ENCODE data around the gene SEPHS2. TPM values are rescaled to one million over a fixed set of nuclear protein-coding genes. Genes with fewer than 3 reads are reported as not detected.

SEPHS2 gene
- 16.3 and 21.8 TPM in 2 replicates for total RNA-seq (2014; rRNA removed; shearing (Covaris generic); ENCODE audit: low replicate concordance)

DNA sequence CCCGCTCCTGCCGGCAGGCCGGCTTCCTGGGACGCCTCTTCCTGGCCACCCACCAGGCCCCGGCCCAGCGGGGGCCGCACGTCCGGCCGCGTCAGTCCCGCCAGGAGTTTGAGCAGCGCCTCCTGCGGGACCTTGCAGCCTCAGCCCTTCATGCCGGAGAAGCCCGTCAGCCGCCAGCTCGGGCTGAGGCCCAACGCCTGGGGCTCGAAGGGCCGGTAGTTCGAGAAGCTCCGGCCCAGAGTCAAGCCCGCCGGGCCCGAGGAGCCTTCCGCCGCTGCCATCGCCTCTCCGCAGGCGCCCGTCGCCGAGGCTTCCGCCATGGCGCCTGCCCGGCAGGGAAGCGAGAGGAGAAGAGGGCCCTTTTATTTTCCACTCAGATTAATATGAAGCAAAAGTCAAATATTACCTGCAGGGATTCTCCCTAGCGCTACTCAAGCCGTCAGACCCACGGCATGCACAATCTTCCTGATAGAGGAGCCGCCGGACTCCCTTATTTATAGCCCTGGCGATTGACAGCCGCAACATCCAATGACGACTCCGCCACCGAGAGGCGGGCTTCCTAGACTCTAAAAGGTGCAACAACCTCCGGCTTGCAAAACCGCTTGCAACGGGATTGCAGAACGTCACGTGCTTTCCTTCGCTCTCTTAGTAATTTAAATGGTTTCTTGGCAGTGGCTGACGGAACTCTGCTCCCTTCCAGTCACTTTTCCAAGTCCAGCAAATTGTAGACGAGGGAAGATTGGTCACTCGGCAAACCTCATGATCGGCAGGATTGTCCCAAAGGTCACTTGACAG, at the start of gene SEPHS2:
TSS of gene SEPHS2 (minus strand) at position 467 of the 795 bp plus-strand sequence. CDS start at position 320, 147 bp downstream.
- peak within 1 kb of the TSS; percentile 98 for H2AFZ ChIP-seq (ENCODE audit: low read length)

GRCh38 chr16:30494709-30495108, 49.0 kb upstream of the SEPHS2 start:
- DNase-seq = no peak
- no peaks in the 10 kb centered on the region for H3K79me2 ChIP-seq (ENCODE audit: low read length)
- no peak overlapping the region for H3K9ac ChIP-seq (ENCODE audit: low read length)
- H3K9me3 ChIP-seq (ENCODE audit: low read length) = no peaks in the 10 kb centered on the region
- no peaks in the 10 kb centered on the region for H3K36me3 ChIP-seq (ENCODE audit: insufficient read depth, low read length)
- no peaks in the 10 kb centered on the region for H3K9me2 ChIP-seq (replicated peaks; ENCODE audit: insufficient read depth, low read length)
- no peak overlapping the region for H3K4me3 ChIP-seq (ENCODE audit: low read length)
- no peaks in the 10 kb centered on the region for H3K27me3 ChIP-seq (ENCODE audit: low read length)
- H3K4me1 ChIP-seq (ENCODE audit: low read length) = no peaks in the 10 kb centered on the region
- no peak overlapping the region for H3K27ac ChIP-seq (ENCODE audit: low read length)
- no peaks in the 10 kb centered on the region for H4K20me1 ChIP-seq (ENCODE audit: insufficient read depth, low read depth, low read length)
- H3K4me2 ChIP-seq (ENCODE audit: low read depth, low read length, poor library complexity, severe bottlenecking) = no peak overlapping the region
- H2AFZ ChIP-seq (ENCODE audit: low read length) = no peak overlapping the region

More for the DNA sequence above, at the start of gene SEPHS2:
- H3K9me3 ChIP-seq (ENCODE audit: low read length) = no peaks in the 10 kb centered on the region
- H3K27me3 ChIP-seq (ENCODE audit: low read length) = no peaks in the 10 kb centered on the region
- H3K27ac ChIP-seq (ENCODE audit: low read length) = peak within 1 kb of the TSS; percentile 75
- peaks cover 23% of the 10 kb centered on the region for H3K4me1 ChIP-seq (ENCODE audit: low read length)
- H3K36me3 ChIP-seq (ENCODE audit: insufficient read depth, low read length) = peaks cover 11% of the 10 kb centered on the region; the same call in 1 of the 2 replicates
- peak within 1 kb of the TSS; percentile 97 for H3K4me2 ChIP-seq (ENCODE audit: low read depth, low read length, poor library complexity, severe bottlenecking)
- DNase-seq = peak; percentile 99
- no peaks in the 10 kb centered on the region for H3K9me2 ChIP-seq (replicated peaks; ENCODE audit: insufficient read depth, low read length)
- H4K20me1 ChIP-seq (ENCODE audit: insufficient read depth, low read depth, low read length) = peaks cover 22% of the 10 kb centered on the region
- peak within 1 kb of the TSS; percentile 89 for H3K4me3 ChIP-seq (ENCODE audit: low read length)
- H3K79me2 ChIP-seq (ENCODE audit: low read length) = peaks cover 23% of the 10 kb centered on the region
- H3K9ac ChIP-seq (ENCODE audit: low read length) = peak within 1 kb of the TSS; percentile 99

DNA sequence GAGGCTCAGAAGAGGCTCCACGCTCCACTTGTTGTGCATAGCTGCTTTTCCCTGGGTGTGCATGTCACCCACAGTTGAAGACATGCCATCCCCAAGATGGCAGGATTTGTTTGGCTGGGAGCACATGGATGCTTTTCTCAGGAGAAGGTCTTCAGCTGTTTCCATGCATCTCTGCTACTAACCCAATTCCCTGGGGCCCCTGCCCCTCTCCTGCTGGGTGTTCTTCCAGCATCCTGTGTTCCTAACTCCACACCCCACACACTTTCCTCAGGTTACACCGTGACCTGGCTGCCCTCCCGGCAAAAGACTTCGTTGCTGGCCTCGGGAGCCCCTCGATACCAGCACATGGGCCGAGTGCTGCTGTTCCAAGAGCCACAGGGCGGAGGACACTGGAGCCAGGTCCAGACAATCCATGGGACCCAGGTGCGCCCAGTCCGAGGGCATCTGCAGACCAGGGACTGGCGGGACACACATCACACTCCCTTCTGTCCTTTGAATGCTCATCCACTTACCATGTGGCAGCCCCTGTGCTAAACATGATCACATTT, 48.3 kb upstream of the SEPHS2 start:
- Histone ChIP-seq H3K9me2 (replicated peaks; ENCODE audit: insufficient read depth, low read length) (no peaks in the 10 kb centered on the region), H3K9me3 (ENCODE audit: low read length) (no peaks in the 10 kb centered on the region), H3K4me2 (ENCODE audit: low read depth, low read length, poor library complexity, severe bottlenecking) (no peak overlapping the region), H4K20me1 (ENCODE audit: insufficient read depth, low read depth, low read length) (no peaks in the 10 kb centered on the region), H3K36me3 (ENCODE audit: insufficient read depth, low read length) (no peaks in the 10 kb centered on the region), H3K4me3 (ENCODE audit: low read length) (no peak overlapping the region), H3K4me1 (ENCODE audit: low read length) (no peaks in the 10 kb centered on the region), H3K9ac (ENCODE audit: low read length) (no peak overlapping the region), H2AFZ (ENCODE audit: low read length) (no peak overlapping the region), H3K27ac (ENCODE audit: low read length) (no peak overlapping the region), H3K27me3 (ENCODE audit: low read length) (no peaks in the 10 kb centered on the region), H3K79me2 (ENCODE audit: low read length) (no peaks in the 10 kb centered on the region)
- no peak for DNase-seq

DNA sequence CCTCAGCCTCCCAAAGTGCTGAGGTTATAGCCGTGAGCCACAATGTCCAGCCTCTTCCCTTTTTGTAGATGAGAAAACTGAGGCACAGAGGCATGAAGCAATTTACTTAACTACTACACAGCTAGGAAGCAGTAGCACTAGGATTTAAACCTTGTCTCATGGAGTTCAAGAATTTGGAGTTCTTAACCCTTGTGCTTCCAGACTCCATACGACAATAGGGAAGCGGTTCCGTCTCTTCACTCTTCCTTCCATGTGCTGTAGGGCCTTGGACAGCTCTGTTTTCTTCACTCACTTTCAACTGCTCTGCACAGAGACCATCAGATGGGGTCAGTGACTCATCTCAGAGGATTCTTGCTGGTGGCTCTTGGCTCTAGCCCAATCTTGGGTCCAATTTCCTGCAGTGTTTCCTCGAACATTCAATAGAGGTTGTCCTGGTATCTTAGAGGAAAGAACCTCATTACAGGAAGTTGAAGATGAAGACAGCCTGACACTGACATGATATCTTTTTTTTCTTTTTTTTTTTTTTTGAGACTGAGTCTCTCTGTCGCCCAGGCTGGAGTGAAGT, 46.2 kb upstream of the SEPHS2 start:
- Histone ChIP-seq H3K4me2 (ENCODE audit: low read depth, low read length, poor library complexity, severe bottlenecking) (no peak overlapping the region), H3K79me2 (ENCODE audit: low read length) (no peaks in the 10 kb centered on the region), H3K36me3 (ENCODE audit: insufficient read depth, low read length) (no peaks in the 10 kb centered on the region), H3K27me3 (ENCODE audit: low read length) (no peaks in the 10 kb centered on the region), H3K4me3 (ENCODE audit: low read length) (no peak overlapping the region), H3K9ac (ENCODE audit: low read length) (no peak overlapping the region), H3K9me3 (ENCODE audit: low read length) (no peaks in the 10 kb centered on the region), H3K27ac (ENCODE audit: low read length) (no peak overlapping the region), H2AFZ (ENCODE audit: low read length) (no peak overlapping the region), H3K4me1 (ENCODE audit: low read length) (no peaks in the 10 kb centered on the region), H3K9me2 (replicated peaks; ENCODE audit: insufficient read depth, low read length) (no peaks in the 10 kb centered on the region), H4K20me1 (ENCODE audit: insufficient read depth, low read depth, low read length) (no peaks in the 10 kb centered on the region)
- no peak for DNase-seq

DNA sequence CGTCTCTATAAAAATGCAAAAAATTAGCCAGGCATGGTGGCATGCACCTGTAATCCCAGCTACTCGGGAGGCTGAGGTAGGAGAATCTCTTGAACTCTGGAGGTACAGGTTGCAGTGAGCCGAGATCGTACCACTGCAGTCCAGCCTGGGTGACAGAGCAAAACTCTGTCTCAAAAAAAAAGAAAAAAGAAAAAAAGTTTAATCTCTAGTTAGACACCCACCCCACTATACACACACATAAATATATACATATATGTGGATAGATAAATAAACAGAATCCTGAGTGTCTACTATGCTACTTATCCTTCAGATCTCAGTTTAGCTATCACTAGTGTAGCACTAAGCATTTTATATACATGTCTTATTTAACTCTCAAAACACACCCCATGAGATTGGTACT, 45.6 kb upstream of the SEPHS2 start:
- no peaks in the 10 kb centered on the region for H3K4me1 ChIP-seq (ENCODE audit: low read length)
- no peaks in the 10 kb centered on the region for H4K20me1 ChIP-seq (ENCODE audit: insufficient read depth, low read depth, low read length)
- H3K9me3 ChIP-seq (ENCODE audit: low read length) = no peaks in the 10 kb centered on the region
- no peaks in the 10 kb centered on the region for H3K27me3 ChIP-seq (ENCODE audit: low read length)
- H3K79me2 ChIP-seq (ENCODE audit: low read length) = no peaks in the 10 kb centered on the region
- H2AFZ ChIP-seq (ENCODE audit: low read length) = no peak overlapping the region
- no peaks in the 10 kb centered on the region for H3K9me2 ChIP-seq (replicated peaks; ENCODE audit: insufficient read depth, low read length)
- H3K36me3 ChIP-seq (ENCODE audit: insufficient read depth, low read length) = no peaks in the 10 kb centered on the region
- H3K4me2 ChIP-seq (ENCODE audit: low read depth, low read length, poor library complexity, severe bottlenecking) = no peak overlapping the region
- no peak overlapping the region for H3K9ac ChIP-seq (ENCODE audit: low read length)
- H3K27ac ChIP-seq (ENCODE audit: low read length) = no peak overlapping the region
- no peak for DNase-seq
- H3K4me3 ChIP-seq (ENCODE audit: low read length) = no peak overlapping the region

- no peak overlapping the region for H3K4me2 ChIP-seq (ENCODE audit: low read depth, low read length, poor library complexity, severe bottlenecking)
- no peaks in the 10 kb centered on the region for H3K79me2 ChIP-seq (ENCODE audit: low read length)
- no peaks in the 10 kb centered on the region for H4K20me1 ChIP-seq (ENCODE audit: insufficient read depth, low read depth, low read length)
Observed at GRCh38 chr16:30490210-30490609, 44.5 kb upstream of the SEPHS2 start.

DNA sequence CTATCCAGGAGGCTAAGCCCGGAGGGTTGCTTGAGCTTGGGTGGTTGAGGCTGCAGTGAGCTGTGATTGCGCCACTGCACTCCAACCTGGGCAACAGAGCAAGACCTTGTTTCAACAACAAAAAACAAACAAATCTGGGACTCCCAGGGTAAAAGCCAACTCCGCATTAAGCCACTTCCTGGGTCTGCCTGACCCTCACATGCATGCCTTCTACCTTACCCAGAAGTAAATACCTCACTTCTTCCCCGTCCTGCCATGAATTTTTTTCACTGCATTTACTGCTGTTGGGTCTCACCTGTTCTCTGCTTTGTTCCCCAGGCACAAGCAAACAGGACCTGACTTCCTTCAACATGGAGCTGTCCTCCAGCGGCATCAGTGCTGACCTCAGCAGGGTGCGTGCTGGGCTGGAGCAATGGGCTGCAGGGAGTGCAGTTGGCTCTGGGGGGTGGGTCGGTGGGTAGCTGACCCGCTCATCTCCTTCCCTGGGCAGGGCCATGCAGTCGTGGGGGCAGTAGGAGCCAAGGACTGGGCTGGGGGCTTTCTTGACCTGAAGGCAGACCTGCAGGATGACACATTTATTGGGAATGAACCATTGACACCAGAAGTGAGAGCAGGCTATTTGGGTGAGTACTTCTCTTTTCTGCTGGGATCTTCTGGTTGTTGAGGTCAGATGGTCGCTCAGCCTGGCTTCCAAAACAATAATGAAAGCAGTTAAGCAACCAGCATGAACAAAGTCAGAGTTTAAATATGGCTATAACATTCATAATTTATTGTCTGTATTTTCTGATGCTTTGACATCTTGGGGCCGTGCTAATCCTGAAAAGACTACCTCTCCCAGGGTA, 43.3 kb upstream of the SEPHS2 start:
- H3K79me2 ChIP-seq (ENCODE audit: low read length) = no peaks in the 10 kb centered on the region
- H2AFZ ChIP-seq (ENCODE audit: low read length) = no peak overlapping the region
- H3K27ac ChIP-seq (ENCODE audit: low read length) = no peak overlapping the region
- no peak overlapping the region for H3K4me2 ChIP-seq (ENCODE audit: low read depth, low read length, poor library complexity, severe bottlenecking)
- no peaks in the 10 kb centered on the region for H3K4me1 ChIP-seq (ENCODE audit: low read length)
- no peaks in the 10 kb centered on the region for H3K36me3 ChIP-seq (ENCODE audit: insufficient read depth, low read length)
- no peak overlapping the region for H3K9ac ChIP-seq (ENCODE audit: low read length)
- no peaks in the 10 kb centered on the region for H4K20me1 ChIP-seq (ENCODE audit: insufficient read depth, low read depth, low read length)
- DNase-seq = no peak
- no peak overlapping the region for H3K4me3 ChIP-seq (ENCODE audit: low read length)
- no peaks in the 10 kb centered on the region for H3K27me3 ChIP-seq (ENCODE audit: low read length)
- H3K9me3 ChIP-seq (ENCODE audit: low read length) = no peaks in the 10 kb centered on the region
- no peaks in the 10 kb centered on the region for H3K9me2 ChIP-seq (replicated peaks; ENCODE audit: insufficient read depth, low read length)

More at GRCh38 chr16:30490210-30490609, 44.5 kb upstream of the SEPHS2 start:
- Histone ChIP-seq H3K27me3 (ENCODE audit: low read length) (no peaks in the 10 kb centered on the region), H3K36me3 (ENCODE audit: insufficient read depth, low read length) (no peaks in the 10 kb centered on the region), H3K4me1 (ENCODE audit: low read length) (no peaks in the 10 kb centered on the region), H3K4me3 (ENCODE audit: low read length) (no peak overlapping the region), H2AFZ (ENCODE audit: low read length) (no peak overlapping the region), H3K9me2 (replicated peaks; ENCODE audit: insufficient read depth, low read length) (no peaks in the 10 kb centered on the region), H3K9ac (ENCODE audit: low read length) (no peak overlapping the region), H3K9me3 (ENCODE audit: low read length) (no peaks in the 10 kb centered on the region), H3K27ac (ENCODE audit: low read length) (no peak overlapping the region)
- DNase-seq = no peak
